OCI-LY7 (cell line): Measurements from ENCODE around the gene CCBE1.

Experiments
- CTCF ChIP-seq: fragments of 200-600 bp; sonication (generic); conservative IDR thresholded peaks from 2 replicates; pipeline ENCODE4 v1.5.1; 2014; ENCODE audit warnings: mild to moderate bottlenecking, antibody characterized with exemption, low read length, moderate library complexity, mixed read lengths
- EZH2phosphoT487 ChIP-seq: fragments of 200-600 bp; sonication (generic); IDR thresholded peaks from 2 replicates; pipeline ENCODE4 v1.6.1; 2018; ENCODE audit warnings: low read depth, borderline replicate concordance, mild to moderate bottlenecking, mixed run types, antibody characterized with exemption, low read length, moderate library complexity, mixed read lengths

GRCh38 chr18:59395226-59396175 lies 301.7 kb downstream of the CCBE1 start:
- TF ChIP-seq CTCF, result no peak
- no peak for TF ChIP-seq EZH2phosphoT487
